ENCODE measurements around the gene SMO. TPM values are rescaled to one million over a fixed set of nuclear protein-coding genes. Genes with fewer than 3 reads are reported as not detected.
A peak's percentile ranks its signal among the peaks of the same experiment; 100 is the strongest.

SMO gene
- total and polyA plus RNA-seq, 9 of the 15 experiments (the other 6 are each of a cell fraction or from before 2014, with no cell fraction given): 0.05 to 0.13 (median 0.10) TPM; not detected in 5

DNA sequence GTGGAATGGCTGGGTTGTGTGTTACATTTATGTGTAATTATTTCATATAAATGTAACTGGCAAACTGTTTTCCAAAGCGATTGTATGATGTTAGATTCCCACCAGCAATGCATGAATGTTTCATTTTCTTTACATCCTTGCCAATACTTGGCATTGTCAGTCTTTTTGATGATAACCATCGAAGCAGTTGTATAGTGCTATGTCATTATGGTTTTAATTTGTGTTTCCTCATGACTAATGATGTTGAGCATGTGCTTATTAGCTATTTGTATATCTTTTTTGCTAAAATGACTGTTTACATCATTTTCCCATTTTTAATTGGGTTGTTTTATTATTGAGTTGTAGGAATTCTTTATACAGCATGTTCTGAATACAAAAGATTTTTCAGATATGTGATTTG, 58.7 kb downstream of the SMO start (continued):
- TF ChIP-seq, protein P1, sequence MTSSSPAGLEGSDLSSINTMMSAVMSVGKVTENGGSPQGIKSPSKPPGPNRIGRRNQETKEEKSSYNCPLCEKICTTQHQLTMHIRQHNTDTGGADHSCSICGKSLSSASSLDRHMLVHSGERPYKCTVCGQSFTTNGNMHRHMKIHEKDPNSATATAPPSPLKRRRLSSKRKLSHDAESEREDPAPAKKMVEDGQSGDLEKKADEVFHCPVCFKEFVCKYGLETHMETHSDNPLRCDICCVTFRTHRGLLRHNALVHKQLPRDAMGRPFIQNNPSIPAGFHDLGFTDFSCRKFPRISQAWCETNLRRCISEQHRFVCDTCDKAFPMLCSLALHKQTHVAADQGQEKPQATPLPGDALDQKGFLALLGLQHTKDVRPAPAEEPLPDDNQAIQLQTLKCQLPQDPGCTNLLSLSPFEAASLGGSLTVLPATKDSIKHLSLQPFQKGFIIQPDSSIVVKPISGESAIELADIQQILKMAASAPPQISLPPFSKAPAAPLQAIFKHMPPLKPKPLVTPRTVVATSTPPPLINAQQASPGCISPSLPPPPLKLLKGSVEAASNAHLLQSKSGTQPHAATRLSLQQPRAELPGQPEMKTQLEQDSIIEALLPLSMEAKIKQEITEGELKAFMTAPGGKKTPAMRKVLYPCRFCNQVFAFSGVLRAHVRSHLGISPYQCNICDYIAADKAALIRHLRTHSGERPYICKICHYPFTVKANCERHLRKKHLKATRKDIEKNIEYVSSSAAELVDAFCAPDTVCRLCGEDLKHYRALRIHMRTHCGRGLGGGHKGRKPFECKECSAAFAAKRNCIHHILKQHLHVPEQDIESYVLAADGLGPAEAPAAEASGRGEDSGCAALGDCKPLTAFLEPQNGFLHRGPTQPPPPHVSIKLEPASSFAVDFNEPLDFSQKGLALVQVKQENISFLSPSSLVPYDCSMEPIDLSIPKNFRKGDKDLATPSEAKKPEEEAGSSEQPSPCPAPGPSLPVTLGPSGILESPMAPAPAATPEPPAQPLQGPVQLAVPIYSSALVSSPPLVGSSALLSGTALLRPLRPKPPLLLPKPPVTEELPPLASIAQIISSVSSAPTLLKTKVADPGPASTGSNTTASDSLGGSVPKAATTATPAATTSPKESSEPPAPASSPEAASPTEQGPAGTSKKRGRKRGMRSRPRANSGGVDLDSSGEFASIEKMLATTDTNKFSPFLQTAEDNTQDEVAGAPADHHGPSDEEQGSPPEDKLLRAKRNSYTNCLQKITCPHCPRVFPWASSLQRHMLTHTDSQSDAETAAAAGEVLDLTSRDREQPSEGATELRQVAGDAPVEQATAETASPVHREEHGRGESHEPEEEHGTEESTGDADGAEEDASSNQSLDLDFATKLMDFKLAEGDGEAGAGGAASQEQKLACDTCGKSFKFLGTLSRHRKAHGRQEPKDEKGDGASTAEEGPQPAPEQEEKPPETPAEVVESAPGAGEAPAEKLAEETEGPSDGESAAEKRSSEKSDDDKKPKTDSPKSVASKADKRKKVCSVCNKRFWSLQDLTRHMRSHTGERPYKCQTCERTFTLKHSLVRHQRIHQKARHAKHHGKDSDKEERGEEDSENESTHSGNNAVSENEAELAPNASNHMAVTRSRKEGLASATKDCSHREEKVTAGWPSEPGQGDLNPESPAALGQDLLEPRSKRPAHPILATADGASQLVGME (CRISPR knock-in tag; IDR thresholded peaks at IDR 0.05): no peak
- TF ChIP-seq FUS (optimal IDR thresholded peaks at IDR 0.05; ENCODE audit: low read depth, low read length): no peak
- peak; percentile 20; the same call in 1 of the 2 replicates for TF ChIP-seq C11orf30 (IDR thresholded peaks at IDR 0.05; ENCODE audit: low read depth)
- TF ChIP-seq ELF2 (CRISPR knock-in tag; IDR thresholded peaks at IDR 0.05): no peak
- TF ChIP-seq NRF1 (conservative IDR thresholded peaks at IDR 0.05 in 1 of 2, IDR thresholded peaks at IDR 0.05 in 1 of 2): no peak
- TF ChIP-seq ETV6 (IDR thresholded peaks at IDR 0.05; ENCODE audit: borderline replicate concordance in 1 of 2, low read depth in 2 of 2, low read length in 1 of 2): no peak
- no peak for TF ChIP-seq ETV6 (CRISPR knock-in tag; IDR thresholded peaks at IDR 0.05; ENCODE audit: borderline replicate concordance)
- 0 out of 2 replicates have a peak, but pooled peaks have one; percentile 3 for TF ChIP-seq ZNF316 (IDR thresholded peaks at IDR 0.05)

Data from K562 (cell line).